Keratinocyte (primary cell): ENCODE results near the gene ACHE. TPM values are rescaled to one million over a fixed set of nuclear protein-coding genes. Genes with fewer than 3 reads are reported as not detected.

ENCODE experiments used
- DNase-seq: peaks from one replicate; pipeline ENCODE4 v3.0.0-alpha.2; 2011; ENCODE audit warnings: low read depth, missing footprints, low spot score
- FAIRE-seq: peaks from 2 replicates; lab custom pipeline; 2011; peaks lifted over from hg19 to GRCh38; lab: Jason Lieb, UNC
- H2AFZ ChIP-seq: 2 replicates; pipeline ENCODE4 v1.6.0; 2012; ENCODE audit warnings: low read length, control low read depth, inconsistent platforms; ENCODE audit not compliant: control insufficient read depth
- H3K27ac ChIP-seq: 2 replicates; pipeline ENCODE4 v1.5.1; 2011; ENCODE audit warnings: low read length; ENCODE audit not compliant: control insufficient read depth, insufficient read depth
- H3K27me3 ChIP-seq: 3 replicates; pipeline ENCODE4 v1.6.0; 2011; ENCODE audit warnings: low read length; ENCODE audit not compliant: control insufficient read depth, insufficient read depth; ENCODE audit errors: extremely low read depth
- H3K36me3 ChIP-seq, 2 experiments: 2 replicates in 1 of 2; 3 replicates in 1 of 2; pipeline ENCODE4 v1.5.1; 2011; ENCODE audit warnings: low read length in 2 of 2, mild to moderate bottlenecking in 1 of 2; ENCODE audit not compliant: control insufficient read depth in 2 of 2, insufficient read depth in 2 of 2; ENCODE audit errors: extremely low read depth in 1 of 2
- H3K4me1 ChIP-seq: 3 replicates; pipeline ENCODE4 v1.5.1; 2011; ENCODE audit warnings: low read length; ENCODE audit not compliant: control insufficient read depth, insufficient read depth; ENCODE audit errors: extremely low read depth
- H3K4me2 ChIP-seq: 3 replicates; pipeline ENCODE4 v1.6.0; 2011; ENCODE audit warnings: low read depth, low read length; ENCODE audit not compliant: control insufficient read depth, insufficient read depth; ENCODE audit errors: extremely low read depth
- H3K4me3 ChIP-seq, 3 experiments: fragments of 200-600 bp in 1 of 3; sonication (generic) in 1 of 3; 2 replicates in 2 of 3; 3 replicates in 1 of 3; pipeline ENCODE4 v1.5.1; 2011 to 2016; ENCODE audit warnings: low read length in 3 of 3, mild to moderate bottlenecking in 3 of 3, control low read depth in 2 of 3, inconsistent platforms in 1 of 3, low read depth in 1 of 3, mixed read lengths in 1 of 3, mixed run types in 1 of 3, moderate library complexity in 1 of 3; ENCODE audit not compliant: control insufficient read depth in 2 of 3, insufficient read depth in 2 of 3; ENCODE audit errors: extremely low read depth in 1 of 3
- H3K79me2 ChIP-seq: 2 replicates; pipeline ENCODE4 v1.6.0; 2012; ENCODE audit warnings: low read length; ENCODE audit not compliant: control insufficient read depth, insufficient read depth
- H3K9ac ChIP-seq: 3 replicates; pipeline ENCODE4 v1.6.0; 2011; ENCODE audit warnings: low read length; ENCODE audit not compliant: control insufficient read depth, insufficient read depth; ENCODE audit errors: extremely low read depth
- H3K9me1 ChIP-seq: 3 replicates; pipeline ENCODE4 v1.6.0; 2011; ENCODE audit warnings: low read length; ENCODE audit not compliant: control insufficient read depth, insufficient read depth; ENCODE audit errors: extremely low read depth
- H3K9me3 ChIP-seq: 2 replicates; pipeline ENCODE4 v1.5.1; 2012; ENCODE audit warnings: low read depth, low read length; ENCODE audit not compliant: control insufficient read depth
- H4K20me1 ChIP-seq: 3 replicates; pipeline ENCODE4 v1.6.0; 2011; ENCODE audit warnings: low read length; ENCODE audit not compliant: control insufficient read depth, insufficient read depth; ENCODE audit errors: extremely low read depth
- CTCF ChIP-seq, 3 experiments: IDR thresholded peaks in 1 of 3; conservative IDR thresholded peaks in 1 of 3; optimal IDR thresholded peaks in 1 of 3; 2 replicates in 2 of 3; 3 replicates in 1 of 3; pipeline versions ENCODE3 to v1.5.1; 2011; ENCODE audit warnings: low read length in 3 of 3, mild to moderate bottlenecking in 3 of 3, moderate library complexity in 2 of 3, control low read depth in 1 of 3, inconsistent platforms in 1 of 3; ENCODE audit not compliant: insufficient read depth in 2 of 3; ENCODE audit errors: extremely low read depth in 1 of 3
- EZH2 ChIP-seq: IDR thresholded peaks from one replicate; pipeline ENCODE4 v1.6.1; 2012; ENCODE audit warnings: inconsistent platforms, mild to moderate bottlenecking, low read length, moderate library complexity
- dilution Hi-C: fragments of 300-500 bp; cut with MboI; formaldehyde crosslinking; loops from one replicate; pipeline ENCODE4 v1.7.0; 2020; ENCODE audit warnings: low sequenced_read_pairs; ENCODE audit not compliant: extremely low pct_ligation_motif_present
- polyA plus RNA-seq, 5 experiments: library from polyadenylated mRNA; depleted of rRNA in 3 of 5; stranded (reverse) in 3 of 5; stranded (forward) in 1 of 5; unstranded in 1 of 5; fragments of >200 nt; gene quantifications; 1 replicate in 1 of 5; 2 replicates in 3 of 5; 3 replicates in 1 of 5; pipeline versions ENCODE4 v1.2.1 to v1.2.3, GENCODE V29; 2011 to 2012; ENCODE audit warnings: missing spikeins in 2 of 5, low read depth in 1 of 5, low replicate concordance in 1 of 5

Gene ACHE
- polyA plus RNA-seq, 1 donor (not counting 4 experiments of a cell fraction or from before 2014, with no cell fraction given), result 0.07 TPM

- Histone ChIP-seq H2AFZ (peak overlapping the region; percentile 40), H3K4me2 (peak overlapping the region; percentile 83), H3K4me1 (peaks cover 36% of the 10 kb centered on the region), H3K9ac (peak overlapping the region; percentile 73), H3K9me1 (no peaks in the 10 kb centered on the region), H3K27ac (peak overlapping the region; percentile 71), H3K4me3 (peak overlapping the region; percentile 45 to 65 (median 64)), H3K27me3 (peaks cover 21% of the 10 kb centered on the region), H4K20me1 (peaks cover 2% of the 10 kb centered on the region), H3K36me3 (peaks cover 19 to 21% of the 10 kb centered on the region in 2 experiments), H3K79me2 (peaks cover 24% of the 10 kb centered on the region), H3K9me3 (no peaks in the 10 kb centered on the region)
- no peak for TF ChIP-seq EZH2
- no peak for TF ChIP-seq CTCF (optimal IDR thresholded peaks at IDR 0.05 in 1 of 3, IDR thresholded peaks at IDR 0.05 in 1 of 3, conservative IDR thresholded peaks at IDR 0.05 in 1 of 3; ENCODE audit: extremely low read depth in 1 of 3, insufficient read depth in 2 of 3, low read length in 3 of 3)
- dilution Hi-C loops, result no loop called here
- FAIRE-seq, result no peak
- no peak for DNase-seq
Measured at GRCh38 chr7:100890653-100891567, 4.8 kb downstream of the ACHE start.

- Histone ChIP-seq H4K20me1 (peaks cover 2% of the 10 kb centered on the region), H3K4me1 (peaks cover 35% of the 10 kb centered on the region), H3K4me3 (peak within 1 kb of the TSS; percentile 66 to 75 (median 69)), H3K27ac (peak within 1 kb of the TSS; percentile 71), H3K9me3 (no peaks in the 10 kb centered on the region), H3K9ac (peak within 1 kb of the TSS; percentile 73), H2AFZ (peak within 1 kb of the TSS; percentile 89), H3K36me3 (peaks cover 26 to 33% of the 10 kb centered on the region in 2 experiments), H3K79me2 (peaks cover 24% of the 10 kb centered on the region), H3K27me3 (peaks cover 6% of the 10 kb centered on the region), H3K4me2 (peak within 1 kb of the TSS; percentile 85), H3K9me1 (no peaks in the 10 kb centered on the region)
- DNase-seq (no peak), FAIRE-seq (no peak)
- no peak for TF ChIP-seq EZH2
- TF ChIP-seq CTCF (optimal IDR thresholded peaks at IDR 0.05 in 1 of 3, IDR thresholded peaks at IDR 0.05 in 1 of 3, conservative IDR thresholded peaks at IDR 0.05 in 1 of 3; ENCODE audit: extremely low read depth in 1 of 3, insufficient read depth in 2 of 3, low read length in 3 of 3), result no peak
- dilution Hi-C loops, result loop anchor here (10.0 kb wide), 1 partner anchor 56 kb away; the partner anchor contains the start of gene MUC3A
Measured at GRCh38 chr7:100888988-100889750, 6.5 kb downstream of the ACHE start, which contains the start of gene UFSP1. Gene UFSP1, minus strand, starts transcription at chr7:100889715. Its CDS starts 444 bp downstream, at chr7:100889271.
